ENCODE results near the gene SLC6A7. TPM values are rescaled to one million over a fixed set of nuclear protein-coding genes. Genes with fewer than 3 reads are reported as not detected.

SLC6A7 gene
- total RNA-seq, 2 donors from 2014 or later, result 5.0 to 24.9 TPM

GRCh38 chr5:150249744-150250143 lies 59.9 kb downstream of the SLC6A7 start:
- Histone ChIP-seq H3K27ac (no peak overlapping the region), H3K4me3 (no peak overlapping the region), H3K27me3 (no peaks in the 10 kb centered on the region), H3K36me3 (no peaks in the 10 kb centered on the region), H3K9me3 (no peaks in the 10 kb centered on the region), H3K4me1 (no peaks in the 10 kb centered on the region), H3K9ac (ENCODE audit: low read depth in 2 of 2, low read length in 2 of 2) (no peak overlapping the region)
- no peak for TF ChIP-seq CTCF (IDR thresholded peaks at IDR 0.05)
- intact Hi-C loops (cut with DNase I), result no loop called here
- DNase-seq, result no peak

DNA sequence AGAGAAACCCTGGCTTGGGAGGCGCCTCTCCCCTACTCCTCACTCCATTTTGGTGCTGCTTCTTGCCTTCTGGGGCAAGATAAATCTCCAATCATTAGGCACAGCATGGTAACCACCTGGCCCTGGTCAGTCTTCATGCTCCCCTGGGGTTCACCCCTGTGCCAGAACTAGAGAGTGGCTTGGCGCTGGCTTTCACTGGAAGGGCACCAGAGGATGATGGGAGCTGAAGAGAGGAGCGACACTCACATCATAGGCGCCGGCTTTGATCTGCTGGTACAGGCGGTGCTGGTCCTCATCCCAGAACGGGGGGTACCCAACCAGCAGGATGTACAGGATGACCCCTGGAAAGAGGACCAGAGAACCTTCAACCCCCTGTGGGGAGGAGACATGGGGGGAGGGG lies 61.6 kb downstream of the SLC6A7 start:
- intact Hi-C loops (cut with DNase I), result no loop called here
- H3K27ac ChIP-seq, result no peak overlapping the region
- H3K9ac ChIP-seq (ENCODE audit: low read depth in 2 of 2, low read length in 2 of 2), result no peak overlapping the region
- no peaks in the 10 kb centered on the region for H3K4me1 ChIP-seq
- no peaks in the 10 kb centered on the region for H3K27me3 ChIP-seq
- TF ChIP-seq CTCF (IDR thresholded peaks at IDR 0.05), result no peak
- no peak for DNase-seq
- no peaks in the 10 kb centered on the region for H3K36me3 ChIP-seq
- H3K4me3 ChIP-seq, result no peak overlapping the region
- no peaks in the 10 kb centered on the region for H3K9me3 ChIP-seq

DNA sequence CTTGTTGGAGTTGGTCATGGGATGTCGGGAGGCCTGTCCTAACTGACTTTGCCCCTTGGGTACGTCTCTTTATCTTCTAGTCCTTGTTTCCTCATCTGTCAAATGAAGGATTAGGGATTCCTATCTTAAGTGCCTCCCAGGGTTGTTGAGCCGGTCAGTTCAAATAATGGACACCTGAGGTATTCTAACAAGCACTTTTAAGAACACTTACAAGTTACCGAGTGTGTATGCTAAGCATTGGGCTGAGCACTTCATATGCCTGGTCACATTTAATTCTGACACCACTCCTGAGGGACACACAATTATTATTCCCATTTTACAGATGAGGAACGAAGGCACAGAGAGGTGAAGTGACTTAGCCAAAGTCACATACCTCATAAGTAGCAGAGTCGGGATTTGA lies 62.6 kb downstream of the SLC6A7 start:
- no peak for TF ChIP-seq CTCF (IDR thresholded peaks at IDR 0.05)
- no peak overlapping the region for H3K27ac ChIP-seq
- no peaks in the 10 kb centered on the region for H3K36me3 ChIP-seq
- H3K27me3 ChIP-seq, result no peaks in the 10 kb centered on the region
- no peaks in the 10 kb centered on the region for H3K9me3 ChIP-seq
- H3K4me3 ChIP-seq, result no peak overlapping the region
- no peak overlapping the region for H3K9ac ChIP-seq (ENCODE audit: low read depth in 2 of 2, low read length in 2 of 2)
- no peak for DNase-seq
- intact Hi-C loops (cut with DNase I), result no loop called here
- no peaks in the 10 kb centered on the region for H3K4me1 ChIP-seq

GRCh38 chr5:150253416-150254208 lies 63.8 kb downstream of the SLC6A7 start:
- DNase-seq, result no peak
- no peak overlapping the region for H3K27ac ChIP-seq
- no peaks in the 10 kb centered on the region for H3K4me1 ChIP-seq
- TF ChIP-seq CTCF (IDR thresholded peaks at IDR 0.05), result no peak
- H3K4me3 ChIP-seq, result no peak overlapping the region
- no peaks in the 10 kb centered on the region for H3K36me3 ChIP-seq
- intact Hi-C loops (cut with DNase I), result no loop called here
- H3K9ac ChIP-seq (ENCODE audit: low read depth in 2 of 2, low read length in 2 of 2), result no peak overlapping the region
- no peaks in the 10 kb centered on the region for H3K9me3 ChIP-seq
- H3K27me3 ChIP-seq, result no peaks in the 10 kb centered on the region

DNA sequence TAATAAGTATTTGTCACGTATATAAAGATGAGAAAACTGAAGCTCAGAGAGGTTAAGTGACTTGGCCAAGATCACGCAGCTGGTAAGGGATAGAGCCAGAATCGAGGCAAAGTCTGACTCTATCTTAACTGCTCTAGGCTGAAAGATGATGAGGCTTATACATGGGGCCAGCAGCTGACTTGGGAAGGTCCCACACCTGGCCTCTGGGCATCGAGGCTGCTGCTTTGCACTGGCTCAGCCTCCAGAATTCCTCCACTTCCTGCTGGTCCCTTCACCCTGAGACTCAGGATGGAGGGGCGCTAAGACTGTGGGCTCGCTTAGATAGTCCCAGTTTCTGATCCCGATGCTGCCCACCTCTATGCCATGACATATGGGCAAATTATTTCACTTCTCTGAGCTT lies 64.5 kb downstream of the SLC6A7 start:
- intact Hi-C loops (cut with DNase I), result no loop called here
- TF ChIP-seq CTCF (IDR thresholded peaks at IDR 0.05), result no peak
- Histone ChIP-seq H3K4me1 (no peaks in the 10 kb centered on the region), H3K9ac (ENCODE audit: low read depth in 2 of 2, low read length in 2 of 2) (no peak overlapping the region), H3K27ac (no peak overlapping the region), H3K36me3 (no peaks in the 10 kb centered on the region), H3K4me3 (no peak overlapping the region), H3K9me3 (no peaks in the 10 kb centered on the region), H3K27me3 (no peaks in the 10 kb centered on the region)
- no peak for DNase-seq

All from colonic mucosa (tissue), 4 donors.